Stimulated activated CD4-positive, alpha-beta T cell treated with anti-CD3 and anti-CD28 coated beads, Interleukin-4, amount 100 ng/mL, for 1 hour (primary cell): ENCODE data around the gene CHURC1.

Experiments used
- DNase-seq: peaks from one replicate; pipeline ENCODE4 v3.0.0-alpha.2; 2020

Gene CHURC1

GRCh38 chr14:64958743-64959142 lies 44.5 kb downstream of the CHURC1 start:
- no peak for DNase-seq

DNA sequence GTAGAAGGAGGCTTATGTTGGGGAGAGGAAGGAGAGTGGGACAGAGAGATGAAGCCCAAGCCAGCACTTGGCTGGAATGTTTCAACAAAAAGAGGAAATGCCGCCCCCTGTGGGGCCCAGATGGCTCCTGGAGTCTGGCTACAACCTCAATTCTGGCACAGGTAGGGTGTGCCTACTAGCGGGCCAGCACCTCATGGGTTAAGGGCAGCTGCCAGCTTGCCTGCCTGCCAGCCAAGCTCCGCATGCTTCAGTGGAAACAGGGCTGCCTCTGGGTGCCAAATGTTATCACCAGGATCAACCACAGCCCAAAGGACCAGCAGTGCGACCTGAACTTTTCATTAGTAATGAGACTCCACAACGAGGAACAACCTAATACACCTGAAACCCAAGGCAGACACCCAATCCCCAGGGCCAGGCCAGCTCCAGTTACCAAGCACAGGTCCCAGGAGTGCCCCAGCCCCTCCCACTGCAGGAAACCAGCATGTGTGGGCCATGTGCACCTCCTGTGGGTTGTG lies 46.6 kb downstream of the CHURC1 start:
- DNase-seq, result no peak

- no peak for DNase-seq
Observed at GRCh38 chr14:64963611-64964010, 49.4 kb downstream of the CHURC1 start.

DNA sequence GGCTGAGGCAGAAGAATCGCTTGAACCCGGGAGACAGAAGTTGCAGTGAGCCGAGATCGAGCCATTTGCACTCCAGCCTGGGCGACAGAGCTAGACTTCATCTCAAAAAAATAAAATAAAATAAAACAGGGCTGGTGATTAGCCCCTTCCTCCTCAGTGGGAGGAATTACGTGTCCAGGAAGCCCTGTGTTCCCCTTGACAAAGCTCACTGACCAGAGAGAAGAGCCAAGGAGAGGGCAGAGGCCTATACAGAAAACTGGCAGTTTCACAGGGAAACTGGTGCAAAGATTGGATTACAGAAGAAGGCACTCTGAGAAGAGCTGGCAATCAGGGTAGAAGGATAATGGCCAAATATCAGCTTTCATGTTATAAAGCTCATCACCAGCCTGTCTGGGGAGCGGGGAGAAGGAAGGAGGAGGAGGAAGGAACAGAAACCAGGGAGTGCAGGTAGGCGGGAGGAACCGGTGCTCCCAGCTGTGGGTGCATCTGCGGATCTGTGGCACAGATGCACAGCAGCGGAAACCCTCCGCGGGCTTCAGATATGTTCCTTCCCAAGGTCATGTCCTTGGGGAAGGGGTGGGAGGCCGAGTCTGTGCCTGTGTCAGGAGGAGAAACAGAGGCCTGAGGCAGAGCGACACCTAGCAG lies 51.2 kb downstream of the CHURC1 start:
- DNase-seq, result no peak

DNA sequence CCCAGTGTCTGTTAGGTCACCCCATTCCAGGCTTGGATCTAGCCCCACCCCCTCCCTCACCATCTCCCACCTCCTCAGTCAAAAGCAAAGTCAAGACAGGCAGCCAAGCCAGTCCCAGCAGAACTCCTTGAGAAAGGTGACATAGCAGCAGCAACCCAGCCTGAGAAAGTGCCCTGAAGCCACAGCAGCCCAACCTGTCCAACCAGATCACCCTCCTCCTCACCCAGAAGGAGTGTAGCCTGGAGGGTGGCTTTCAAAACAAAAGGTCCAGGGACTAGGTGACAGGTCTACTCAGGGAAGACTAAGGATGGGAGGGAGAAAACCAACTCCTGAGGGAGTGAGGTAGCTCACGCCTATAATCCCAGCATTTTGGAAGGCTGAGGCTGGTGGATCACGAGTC lies 52.7 kb downstream of the CHURC1 start:
- DNase-seq, result no peak

- no peak for DNase-seq
Observed at GRCh38 chr14:64968167-64968566, 53.9 kb downstream of the CHURC1 start.

- no peak for DNase-seq
Observed at GRCh38 chr14:64968651-64969050, 54.4 kb downstream of the CHURC1 start.

DNA sequence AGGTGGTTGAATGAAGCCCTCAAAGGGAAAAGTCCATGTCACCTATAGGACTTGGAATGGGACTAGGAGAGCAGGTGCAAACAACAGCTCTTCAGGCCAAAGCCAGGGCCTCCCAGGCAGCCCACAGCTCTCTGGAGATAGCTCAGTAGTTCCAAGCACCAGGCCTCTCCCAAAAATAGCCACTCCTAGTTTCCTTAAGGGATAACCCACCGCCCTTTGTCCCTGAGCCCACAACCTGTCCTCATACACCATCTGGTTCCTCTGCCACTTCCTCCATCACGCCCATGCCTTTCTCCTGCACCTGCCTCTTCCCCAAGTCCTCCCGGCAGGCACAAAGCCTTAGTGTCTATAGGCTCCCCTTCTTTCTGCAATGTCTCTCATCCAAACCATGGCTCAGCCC lies 55.8 kb downstream of the CHURC1 start:
- no peak for DNase-seq

- DNase-seq, result no peak
Observed at GRCh38 chr14:64970776-64971477, 56.7 kb downstream of the CHURC1 start.

GRCh38 chr14:64971491-64971942 lies 57.3 kb downstream of the CHURC1 start:
- no peak for DNase-seq

GRCh38 chr14:64971943-64972791 lies 57.9 kb downstream of the CHURC1 start, which contains the start of gene RAB15:
TSS of gene RAB15 (minus strand) at chr14:64972336. CDS start at chr14:64972076, 260 bp downstream.
- peak; percentile 47 for DNase-seq

DNA sequence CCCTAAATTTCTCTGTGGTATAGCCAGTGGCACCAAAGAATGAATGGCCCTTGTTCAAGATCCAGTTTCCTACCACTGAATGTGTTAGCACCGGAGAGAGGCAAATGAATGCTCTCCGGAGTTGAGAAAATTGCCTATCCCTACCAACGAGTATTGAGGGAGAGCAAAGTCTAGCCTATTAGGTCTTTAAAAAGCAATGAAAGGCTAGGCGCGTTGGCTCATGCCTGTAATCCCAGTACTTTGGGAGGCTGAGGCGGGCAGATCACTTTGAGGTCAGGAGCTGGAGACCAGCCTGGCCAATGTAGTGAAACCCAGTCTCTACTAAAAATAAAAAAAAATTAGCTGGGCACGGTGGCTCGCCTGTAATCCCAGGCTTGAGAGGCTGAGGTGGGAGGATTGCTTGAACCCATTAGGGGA lies 58.8 kb downstream of the CHURC1 start:
- DNase-seq, result no peak

DNA sequence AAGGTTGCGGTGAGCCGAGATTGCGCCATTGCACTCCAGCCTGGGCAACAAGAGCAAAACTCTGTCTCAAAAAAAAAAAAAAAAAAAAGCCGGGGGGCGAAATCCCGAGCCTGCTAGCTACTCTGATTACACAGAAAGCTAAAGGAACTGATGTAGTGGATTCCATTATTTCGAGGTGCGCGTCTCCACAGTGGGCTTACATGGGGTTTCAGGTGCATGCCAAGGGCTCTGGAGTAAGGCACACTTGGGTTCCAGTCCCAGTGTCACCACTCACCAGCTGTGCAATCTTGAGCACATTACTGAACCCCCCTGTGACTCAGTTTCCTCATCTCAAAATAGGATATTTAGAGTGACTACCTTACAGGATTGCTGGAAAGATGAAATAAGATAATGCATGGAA lies 59.6 kb downstream of the CHURC1 start:
- DNase-seq, result no peak

DNA sequence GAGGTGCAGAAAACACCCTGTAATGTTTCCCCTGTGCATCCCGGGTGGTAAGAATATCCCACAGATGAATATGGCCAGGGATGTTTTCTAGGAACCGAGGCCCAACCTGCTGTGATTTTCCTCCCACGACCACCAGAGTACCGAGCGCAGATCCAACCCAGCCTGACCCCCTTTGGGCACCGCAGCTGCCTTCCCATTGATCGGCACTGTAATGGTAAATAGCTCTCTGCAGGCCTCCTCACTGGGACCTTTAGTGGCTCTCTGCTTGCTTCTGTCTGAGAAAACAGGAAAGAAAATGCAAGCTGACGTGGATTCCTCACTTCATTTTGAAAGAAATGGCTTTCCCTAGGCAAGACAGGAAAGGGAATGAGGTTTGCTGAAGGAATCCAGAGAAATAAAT lies 60.3 kb downstream of the CHURC1 start:
- no peak for DNase-seq

GRCh38 chr14:64979336-64980074 lies 65.2 kb downstream of the CHURC1 start:
- DNase-seq, result no peak

- DNase-seq, result peak; percentile 24
Observed at GRCh38 chr14:64983439-64984310, 69.4 kb downstream of the CHURC1 start.
